Measurements from ENCODE around the gene LRMDA.

LRMDA gene

DNA sequence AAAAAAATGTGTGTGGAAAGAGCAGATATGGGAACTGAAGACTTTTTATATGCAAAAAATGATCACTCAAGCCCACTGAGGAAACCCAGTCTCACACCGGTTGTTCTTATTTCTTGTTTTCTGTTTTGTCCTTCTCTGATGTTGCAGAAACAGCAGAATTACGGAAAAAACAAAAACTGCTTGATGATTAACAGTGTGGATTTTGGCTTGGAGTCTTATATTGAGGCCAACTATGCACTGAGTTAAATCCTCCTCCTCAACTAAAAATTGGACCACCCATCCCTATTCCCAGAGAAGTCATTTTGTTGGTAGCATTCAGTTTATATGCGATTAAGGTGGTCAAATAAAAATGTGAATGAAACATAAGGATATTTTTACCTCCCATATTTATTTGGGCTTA is 246.1 kb downstream of the LRMDA start:
- TF ChIP-seq, protein P1, sequence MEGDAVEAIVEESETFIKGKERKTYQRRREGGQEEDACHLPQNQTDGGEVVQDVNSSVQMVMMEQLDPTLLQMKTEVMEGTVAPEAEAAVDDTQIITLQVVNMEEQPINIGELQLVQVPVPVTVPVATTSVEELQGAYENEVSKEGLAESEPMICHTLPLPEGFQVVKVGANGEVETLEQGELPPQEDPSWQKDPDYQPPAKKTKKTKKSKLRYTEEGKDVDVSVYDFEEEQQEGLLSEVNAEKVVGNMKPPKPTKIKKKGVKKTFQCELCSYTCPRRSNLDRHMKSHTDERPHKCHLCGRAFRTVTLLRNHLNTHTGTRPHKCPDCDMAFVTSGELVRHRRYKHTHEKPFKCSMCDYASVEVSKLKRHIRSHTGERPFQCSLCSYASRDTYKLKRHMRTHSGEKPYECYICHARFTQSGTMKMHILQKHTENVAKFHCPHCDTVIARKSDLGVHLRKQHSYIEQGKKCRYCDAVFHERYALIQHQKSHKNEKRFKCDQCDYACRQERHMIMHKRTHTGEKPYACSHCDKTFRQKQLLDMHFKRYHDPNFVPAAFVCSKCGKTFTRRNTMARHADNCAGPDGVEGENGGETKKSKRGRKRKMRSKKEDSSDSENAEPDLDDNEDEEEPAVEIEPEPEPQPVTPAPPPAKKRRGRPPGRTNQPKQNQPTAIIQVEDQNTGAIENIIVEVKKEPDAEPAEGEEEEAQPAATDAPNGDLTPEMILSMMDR (IDR thresholded peaks at IDR 0.05): no peak
- H3K27ac ChIP-seq: no peak overlapping the region
- no peak for DNase-seq (ENCODE audit: low spot score)
- no peak overlapping the region for H3K4me3 ChIP-seq

DNA sequence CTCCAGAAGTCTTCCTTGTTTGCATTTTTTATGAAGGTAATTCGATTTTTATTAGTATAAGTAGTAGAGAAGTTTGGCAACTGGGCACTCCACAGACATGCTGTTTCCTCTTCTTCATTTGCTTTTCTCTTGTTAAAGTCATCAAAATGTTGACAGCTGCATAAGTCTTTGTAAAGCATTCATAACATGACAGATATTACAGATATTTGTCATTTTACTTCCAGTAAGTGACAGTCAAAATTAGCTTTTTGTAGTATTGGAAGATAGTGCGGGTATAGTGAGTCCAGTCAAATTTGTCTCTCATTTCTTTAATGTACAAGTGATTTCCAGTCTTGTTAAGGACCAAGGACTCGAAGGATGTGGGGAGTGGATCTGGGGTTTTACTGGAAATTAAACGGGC is 247.1 kb downstream of the LRMDA start:
- no peak for DNase-seq (ENCODE audit: low spot score)
- Histone ChIP-seq H3K27ac (no peak overlapping the region), H3K4me3 (no peak overlapping the region)
- TF ChIP-seq, protein P1 (IDR thresholded peaks at IDR 0.05): no peak

DNA sequence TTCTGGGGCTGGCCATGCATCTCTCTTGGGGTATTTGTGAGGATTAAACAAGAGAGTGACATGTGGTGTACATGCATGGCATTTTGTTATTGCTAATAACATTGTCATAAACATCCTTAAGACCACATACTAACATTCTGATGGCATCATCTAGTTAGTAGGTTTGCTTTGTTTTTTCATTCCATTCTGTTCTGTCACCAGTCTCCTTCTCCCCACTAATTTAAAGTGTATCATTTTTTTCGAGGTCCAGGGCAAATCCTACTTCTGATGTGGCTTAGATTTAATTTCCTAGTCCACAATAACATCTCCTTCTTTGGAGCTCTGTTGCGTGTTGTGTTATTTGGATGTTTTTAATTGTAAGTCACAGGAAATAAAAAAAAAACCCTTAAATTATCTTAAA is 248.1 kb downstream of the LRMDA start:
- no peak for DNase-seq (ENCODE audit: low spot score)
- no peak overlapping the region for H3K4me3 ChIP-seq
- H3K27ac ChIP-seq: no peak overlapping the region
- TF ChIP-seq, protein P1 (IDR thresholded peaks at IDR 0.05): no peak

DNA sequence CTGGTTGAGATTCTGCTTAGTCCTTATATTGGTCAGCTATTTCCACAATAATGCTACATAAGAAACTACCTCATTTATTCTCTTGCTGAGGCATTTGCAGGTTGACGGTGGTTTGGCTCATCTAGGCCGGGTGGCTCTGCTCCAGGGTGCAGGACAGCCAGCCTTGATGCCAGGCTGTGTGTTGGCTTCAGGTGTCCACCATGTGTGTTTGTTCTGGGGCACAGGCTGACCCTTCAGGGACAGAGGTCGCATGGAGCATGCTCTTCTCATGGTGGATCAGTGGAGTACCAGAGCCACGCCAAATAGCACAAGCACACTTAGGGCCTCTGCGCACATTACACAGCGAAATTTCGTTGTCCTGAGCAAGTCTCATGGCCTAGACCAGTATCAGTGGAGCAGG is 249.9 kb downstream of the LRMDA start:
- TF ChIP-seq, protein P1 (IDR thresholded peaks at IDR 0.05): no peak

DNA sequence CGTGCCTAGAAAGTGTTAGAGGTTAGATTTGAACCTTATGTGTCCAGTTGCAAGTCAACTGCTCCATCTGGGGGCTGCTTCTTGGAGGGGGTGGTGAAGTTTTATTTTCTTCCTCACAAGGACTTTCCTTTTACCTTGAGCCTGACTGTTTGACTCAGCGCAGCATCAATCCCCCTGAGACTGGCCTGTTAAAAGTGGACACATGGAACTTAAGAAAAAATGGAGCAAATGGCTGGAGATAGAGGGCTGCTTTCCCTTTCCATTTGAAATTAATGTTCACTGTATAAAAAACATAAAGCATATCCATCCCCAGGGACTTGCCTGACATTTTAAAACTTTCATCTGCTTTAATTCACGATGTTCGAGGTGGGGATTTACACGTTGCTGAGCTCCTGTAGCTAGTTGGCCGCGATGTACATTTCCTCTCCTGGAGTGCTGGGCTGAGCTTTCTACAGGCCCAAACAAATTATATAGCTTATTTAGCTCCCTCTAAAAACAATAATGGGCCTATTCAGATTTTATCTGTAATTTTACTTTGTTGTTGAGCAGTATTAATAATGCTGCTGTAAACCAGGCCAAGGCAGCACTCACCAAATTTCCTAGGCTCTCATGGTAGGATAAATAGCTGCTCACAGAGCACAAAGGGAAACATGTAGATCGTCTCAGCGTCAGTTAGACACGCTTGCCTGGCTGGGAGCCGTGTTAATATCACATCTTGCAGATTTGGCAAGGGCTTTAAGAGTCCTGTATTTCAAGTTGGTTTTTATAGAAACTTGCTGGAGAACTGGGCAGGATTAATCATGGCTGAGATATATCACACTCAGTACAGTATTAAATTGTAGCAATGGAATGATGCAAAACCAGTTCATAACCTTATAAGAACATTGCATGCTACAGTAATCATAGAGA is 251.5 kb downstream of the LRMDA start:
- Histone ChIP-seq H3K27ac (no peak overlapping the region), H3K4me3 (no peak overlapping the region)
- DNase-seq (ENCODE audit: low spot score): no peak
- TF ChIP-seq, protein P1 (IDR thresholded peaks at IDR 0.05): no peak

More for the DNA sequence above, 249.9 kb downstream of the LRMDA start:
- H3K4me3 ChIP-seq: no peak overlapping the region
- H3K27ac ChIP-seq: no peak overlapping the region
- no peak for DNase-seq (ENCODE audit: low spot score)

DNA sequence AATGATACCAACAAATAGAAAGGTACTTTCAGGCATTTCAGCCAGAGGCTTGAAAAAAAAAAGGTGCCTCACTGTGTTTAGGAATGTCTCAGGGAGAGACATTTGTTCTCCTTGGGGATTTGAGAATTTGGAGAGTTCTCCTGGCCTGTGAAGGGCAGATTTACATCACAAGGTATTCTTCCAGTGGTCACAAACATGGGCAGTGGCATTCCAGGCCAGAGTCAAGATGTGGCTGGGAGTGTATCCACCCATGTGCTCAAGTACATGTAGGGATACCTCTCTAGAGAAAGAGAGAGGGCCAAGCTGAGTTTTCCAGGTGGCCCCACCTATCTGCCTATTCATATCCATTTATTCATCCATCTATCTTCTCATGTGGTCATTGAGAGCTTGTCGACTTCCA is 253.8 kb downstream of the LRMDA start:
- Histone ChIP-seq H3K4me3 (no peak overlapping the region), H3K27ac (no peak overlapping the region)
- TF ChIP-seq, protein P1 (IDR thresholded peaks at IDR 0.05): no peak
- DNase-seq (ENCODE audit: low spot score): no peak

All from coronary artery (tissue), 2 donors.